ENCODE results near the gene FAM163B. TPM values are rescaled to one million over a fixed set of nuclear protein-coding genes. Genes with fewer than 3 reads are reported as not detected.

FAM163B gene
- total and polyA plus RNA-seq, 2 of the 8 experiments (the other 6 are each of a cell fraction or from before 2014, with no cell fraction given) = 0.63 to 1.0 TPM

- Histone ChIP-seq H2AFZ (ENCODE audit: low read length) (no peak overlapping the region), H3K36me3 (ENCODE audit: control insufficient read depth in 2 of 4, insufficient read depth in 4 of 4, low read length in 3 of 4) (no peaks in the 10 kb centered on the region), H3K23me2 (ENCODE audit: low read depth, low read length) (no peaks in the 10 kb centered on the region), H3K27me3 (replicated peaks in 1 of 4; ENCODE audit: control insufficient read depth in 3 of 4, extremely low read depth in 1 of 4, insufficient read depth in 3 of 4, low read length in 3 of 4) (no peaks in the 10 kb centered on the region; a peak in 1 of 7 replicates), H3K18ac (ENCODE audit: extremely low read depth, low read length) (0 out of 2 replicates have a peak overlapping the region, but pooled peaks have one; percentile 34), H3K4ac (replicated peaks; ENCODE audit: insufficient read length, low read depth, low read length) (no peak overlapping the region), H2BK5ac (ENCODE audit: low read depth, low read length) (peak overlapping the region; percentile 56; the same call in 1 of the 2 replicates), H4K20me1 (replicated peaks in 1 of 2; ENCODE audit: control insufficient read depth in 1 of 2, insufficient read depth in 2 of 2, low read length in 2 of 2) (no peaks in the 10 kb centered on the region), H3K56ac (replicated peaks; ENCODE audit: insufficient read length, low read depth, low read length) (no peak overlapping the region), H4K91ac (replicated peaks; ENCODE audit: insufficient read length, low read length) (peak overlapping the region; percentile 18), H3K79me2 (ENCODE audit: control insufficient read depth in 1 of 2, insufficient read depth in 2 of 2, low read length in 2 of 2) (no peaks in the 10 kb centered on the region), H2AK5ac (ENCODE audit: low read depth, low read length) (no peak overlapping the region), H3K9ac (replicated peaks in 1 of 4; ENCODE audit: extremely low read depth in 1 of 4, low read depth in 3 of 4, low read length in 3 of 4) (no peak overlapping the region), H3K4me2 (ENCODE audit: insufficient read depth in 1 of 2, low read depth in 2 of 2, low read length in 2 of 2) (peak overlapping the region in 1 of 2 experiments; percentile 40; a peak in 1 of 4 replicates), H2BK120ac (replicated peaks; ENCODE audit: low read depth, low read length) (no peak overlapping the region), H3K9me3 (ENCODE audit: insufficient read depth in 2 of 2, low read depth in 1 of 2, low read length in 1 of 2) (no peaks in the 10 kb centered on the region), H2BK20ac (ENCODE audit: low read length) (0 out of 2 replicates have a peak overlapping the region, but pooled peaks have one; percentile 72), H3K79me1 (ENCODE audit: low read depth, low read length) (no peaks in the 10 kb centered on the region), H3K27ac (ENCODE audit: low read depth, low read length) (no peak overlapping the region), H4K5ac (ENCODE audit: insufficient read length, low read depth, low read length) (no peak overlapping the region), H4K8ac (ENCODE audit: extremely low read depth, insufficient read depth, low read length) (peak overlapping the region; percentile 53; the same call in 1 of the 2 replicates), H3K4me3 (ENCODE audit: extremely low read depth in 1 of 4, insufficient read depth in 2 of 4, low read depth in 3 of 4, low read length in 4 of 4) (no peak overlapping the region), H3K14ac (ENCODE audit: insufficient read length) (no peak overlapping the region), H3K23ac (ENCODE audit: insufficient read length) (no peak overlapping the region), H2BK15ac (ENCODE audit: low read length) (no peak overlapping the region), H2BK12ac (ENCODE audit: low read depth, low read length) (peak overlapping the region; percentile 31; the same call in 1 of the 2 replicates), H3K4me1 (replicated peaks in 1 of 4; ENCODE audit: control insufficient read depth in 3 of 4, insufficient read depth in 4 of 4, low read length in 3 of 4) (peaks cover 0 to 30% (median 18%) of the 10 kb centered on the region in 4 experiments; a peak in 6 of 7 replicates)
- no peak for DNase-seq (ENCODE audit: low read depth in 1 of 2, low spot score in 2 of 2)
- no peak for FAIRE-seq
- ChIA-PET POLR2A (ENCODE audit: partially characterized antibody) (interaction anchor here (1.2 kb wide), 1 partner anchor 18 kb away, joined by 3 read pairs; no protein-coding TSS in a partner anchor), CTCF (ENCODE audit: partially characterized antibody) (interaction anchor here (0.9 to 2.4 kb wide), 9 partner anchors 14 to 138 kb away, joined by 3 to 7 read pairs (median 4); no protein-coding TSS in a partner anchor)
- WGBS, 2 experiments (ENCODE audit: extremely low coverage in 1 of 2, insufficient coverage in 1 of 2, insufficient read length in 1 of 2, insufficient replicate concordance in 2 of 2, low coverage in 1 of 2, low lambda C conversion rate in 2 of 2, missing lambda C conversion rate in 1 of 2) = 95% methylated on average over 8 of the region's 8 CpGs; no CpG with 5 or more reads in 1 of the 2 experiments
- TF ChIP-seq USF2 (IDR thresholded peaks at IDR 0.05; ENCODE audit: low read length) (no peak), KDM4A (IDR thresholded peaks at IDR 0.05; ENCODE audit: low read depth, low read length, severe bottlenecking) (no peak), SIRT6 (IDR thresholded peaks at IDR 0.05; ENCODE audit: low read length) (no peak), GTF2F1 (IDR thresholded peaks at IDR 0.05; ENCODE audit: borderline replicate concordance, low read depth, low read length) (no peak), TBP (IDR thresholded peaks at IDR 0.05; ENCODE audit: low read depth, low read length) (no peak), EP300 (IDR thresholded peaks at IDR 0.05; ENCODE audit: borderline replicate concordance in 1 of 2, low read depth in 2 of 2, low read length in 2 of 2) (no peak), RNF2 (IDR thresholded peaks at IDR 0.05; ENCODE audit: borderline replicate concordance, low read depth, low read length, missing control alignments, poor library complexity, severe bottlenecking) (no peak), FOSL1 (IDR thresholded peaks at IDR 0.05; ENCODE audit: insufficient read depth, low read depth, low read length) (no peak), RFX5 (IDR thresholded peaks at IDR 0.05; ENCODE audit: borderline replicate concordance, low read depth, low read length) (no peak), POU5F1 (IDR thresholded peaks at IDR 0.05; ENCODE audit: low read depth, low read length) (no peak), KDM1A (IDR thresholded peaks at IDR 0.05; ENCODE audit: borderline replicate concordance, low read length) (no peak), CREB1 (IDR thresholded peaks at IDR 0.05) (no peak)
These were observed 24.5 kb upstream of the FAM163B start for GRCh38 chr9:133633681-133634080.

All from H1 (cell line).